Measurements from ENCODE around the gene ARPC2. TPM values are rescaled to one million over a fixed set of nuclear protein-coding genes. Genes with fewer than 3 reads are reported as not detected.
A peak's percentile ranks its signal among the peaks of the same experiment; 100 is the strongest.

Gene ARPC2
- total and polyA plus RNA-seq, 2 of the 13 experiments (the other 11 are each of a cell fraction or from before 2014, with no cell fraction given), result 168 to 303 TPM

DNA sequence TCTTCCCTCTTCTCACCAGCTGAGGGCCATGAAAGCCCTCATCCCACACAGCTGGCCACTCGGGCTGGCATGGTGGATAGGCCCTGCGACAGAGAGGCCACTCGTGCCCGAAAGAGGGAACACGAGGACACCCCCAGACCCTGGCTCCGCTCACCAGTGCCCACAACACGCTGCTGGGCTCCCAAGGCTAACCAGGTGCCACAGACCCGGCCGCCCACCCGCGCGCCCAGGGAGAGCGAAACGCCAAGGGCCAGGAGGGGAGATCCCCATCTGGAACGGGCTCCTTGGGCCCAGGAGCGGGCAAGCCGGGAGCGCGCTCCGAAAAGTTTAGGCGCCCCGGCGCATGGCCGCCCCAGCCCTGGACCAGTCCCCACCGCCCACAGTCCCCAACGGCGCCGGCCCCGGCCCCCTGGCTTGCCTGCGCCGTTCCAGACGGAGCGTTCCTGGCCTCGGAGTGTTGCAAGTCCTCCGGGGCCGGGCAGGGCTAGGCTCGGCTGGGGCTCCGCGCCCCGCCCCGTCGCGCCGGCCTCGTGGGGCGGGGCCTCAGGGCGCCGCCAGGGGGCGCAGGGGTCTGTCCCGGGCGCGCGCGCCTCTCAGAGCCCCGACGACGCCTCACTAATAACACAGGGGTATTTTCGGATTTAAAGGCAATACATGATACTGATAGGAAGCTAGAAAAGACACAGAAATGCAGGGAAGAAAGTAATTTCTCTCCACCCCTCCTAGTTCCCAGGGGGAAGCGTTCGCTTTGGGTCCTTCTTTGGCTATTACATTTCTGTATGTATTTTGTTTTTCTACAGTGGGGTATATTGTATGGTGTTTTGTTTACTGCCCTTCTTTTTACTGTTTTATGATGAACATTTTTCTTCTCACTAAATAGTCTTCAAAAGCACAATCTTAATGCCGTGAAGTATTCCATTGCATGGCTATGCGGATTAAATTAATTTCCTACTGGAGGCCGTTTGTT, 75.3 kb downstream of the ARPC2 start, which contains the start of gene TMBIM1 (continued):
- TF ChIP-seq YY1 (IDR thresholded peaks at IDR 0.05; ENCODE audit: insufficient read depth, insufficient replicate concordance, low read depth, low read length), result peak; percentile 78
- TF ChIP-seq ZBTB21 (CRISPR knock-in tag; IDR thresholded peaks at IDR 0.05), result no peak
- TF ChIP-seq NR2F2 (IDR thresholded peaks at IDR 0.05; ENCODE audit: borderline replicate concordance, low read depth), result peak; percentile 2; the same call in 1 of the 2 replicates
- TF ChIP-seq ZNF296 (CRISPR knock-in tag; conservative IDR thresholded peaks at IDR 0.05), result peak; percentile 84; the same call in 1 of the 2 replicates
- TF ChIP-seq, protein P1, sequence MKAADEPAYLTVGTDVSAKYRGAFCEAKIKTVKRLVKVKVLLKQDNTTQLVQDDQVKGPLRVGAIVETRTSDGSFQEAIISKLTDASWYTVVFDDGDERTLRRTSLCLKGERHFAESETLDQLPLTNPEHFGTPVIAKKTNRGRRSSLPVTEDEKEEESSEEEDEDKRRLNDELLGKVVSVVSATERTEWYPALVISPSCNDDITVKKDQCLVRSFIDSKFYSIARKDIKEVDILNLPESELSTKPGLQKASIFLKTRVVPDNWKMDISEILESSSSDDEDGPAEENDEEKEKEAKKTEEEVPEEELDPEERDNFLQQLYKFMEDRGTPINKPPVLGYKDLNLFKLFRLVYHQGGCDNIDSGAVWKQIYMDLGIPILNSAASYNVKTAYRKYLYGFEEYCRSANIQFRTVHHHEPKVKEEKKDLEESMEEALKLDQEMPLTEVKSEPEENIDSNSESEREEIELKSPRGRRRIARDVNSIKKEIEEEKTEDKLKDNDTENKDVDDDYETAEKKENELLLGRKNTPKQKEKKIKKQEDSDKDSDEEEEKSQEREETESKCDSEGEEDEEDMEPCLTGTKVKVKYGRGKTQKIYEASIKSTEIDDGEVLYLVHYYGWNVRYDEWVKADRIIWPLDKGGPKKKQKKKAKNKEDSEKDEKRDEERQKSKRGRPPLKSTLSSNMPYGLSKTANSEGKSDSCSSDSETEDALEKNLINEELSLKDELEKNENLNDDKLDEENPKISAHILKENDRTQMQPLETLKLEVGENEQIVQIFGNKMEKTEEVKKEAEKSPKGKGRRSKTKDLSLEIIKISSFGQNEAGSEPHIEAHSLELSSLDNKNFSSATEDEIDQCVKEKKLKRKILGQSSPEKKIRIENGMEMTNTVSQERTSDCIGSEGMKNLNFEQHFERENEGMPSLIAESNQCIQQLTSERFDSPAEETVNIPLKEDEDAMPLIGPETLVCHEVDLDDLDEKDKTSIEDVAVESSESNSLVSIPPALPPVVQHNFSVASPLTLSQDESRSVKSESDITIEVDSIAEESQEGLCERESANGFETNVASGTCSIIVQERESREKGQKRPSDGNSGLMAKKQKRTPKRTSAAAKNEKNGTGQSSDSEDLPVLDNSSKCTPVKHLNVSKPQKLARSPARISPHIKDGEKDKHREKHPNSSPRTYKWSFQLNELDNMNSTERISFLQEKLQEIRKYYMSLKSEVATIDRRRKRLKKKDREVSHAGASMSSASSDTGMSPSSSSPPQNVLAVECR (CRISPR knock-in tag; IDR thresholded peaks at IDR 0.05; ENCODE audit: borderline replicate concordance), result peak; percentile 78; the same call in 1 of the 2 replicates
- TF ChIP-seq HNRNPL (IDR thresholded peaks at IDR 0.05; ENCODE audit: low read depth, low read length), result peak; percentile 93
- TF ChIP-seq ZNF337 (CRISPR knock-in tag; IDR thresholded peaks at IDR 0.05; ENCODE audit: borderline replicate concordance, low read depth), result 0 out of 2 replicates have a peak, but pooled peaks have one; percentile 65
- 0 out of 2 replicates have a peak, but pooled peaks have one; percentile 75 for TF ChIP-seq ZNF317 (CRISPR knock-in tag; IDR thresholded peaks at IDR 0.05)
- TF ChIP-seq RBFOX2 (IDR thresholded peaks at IDR 0.05; ENCODE audit: low read depth, low read length), result peak; percentile 95
- TF ChIP-seq ZNF430 (CRISPR knock-in tag; IDR thresholded peaks at IDR 0.05), result 0 out of 2 replicates have a peak, but pooled peaks have one; percentile 90
- TF ChIP-seq, protein P2, sequence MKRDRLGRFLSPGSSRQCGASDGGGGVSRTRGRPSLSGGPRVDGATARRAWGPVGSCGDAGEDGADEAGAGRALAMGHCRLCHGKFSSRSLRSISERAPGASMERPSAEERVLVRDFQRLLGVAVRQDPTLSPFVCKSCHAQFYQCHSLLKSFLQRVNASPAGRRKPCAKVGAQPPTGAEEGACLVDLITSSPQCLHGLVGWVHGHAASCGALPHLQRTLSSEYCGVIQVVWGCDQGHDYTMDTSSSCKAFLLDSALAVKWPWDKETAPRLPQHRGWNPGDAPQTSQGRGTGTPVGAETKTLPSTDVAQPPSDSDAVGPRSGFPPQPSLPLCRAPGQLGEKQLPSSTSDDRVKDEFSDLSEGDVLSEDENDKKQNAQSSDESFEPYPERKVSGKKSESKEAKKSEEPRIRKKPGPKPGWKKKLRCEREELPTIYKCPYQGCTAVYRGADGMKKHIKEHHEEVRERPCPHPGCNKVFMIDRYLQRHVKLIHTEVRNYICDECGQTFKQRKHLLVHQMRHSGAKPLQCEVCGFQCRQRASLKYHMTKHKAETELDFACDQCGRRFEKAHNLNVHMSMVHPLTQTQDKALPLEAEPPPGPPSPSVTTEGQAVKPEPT (CRISPR knock-in tag; IDR thresholded peaks at IDR 0.05; ENCODE audit: low read depth), result peak; percentile 34; the same call in 1 of the 2 replicates
- TF ChIP-seq ZNF251 (CRISPR knock-in tag; IDR thresholded peaks at IDR 0.05), result 0 out of 2 replicates have a peak, but pooled peaks have one; percentile 45
- TF ChIP-seq, protein P3, sequence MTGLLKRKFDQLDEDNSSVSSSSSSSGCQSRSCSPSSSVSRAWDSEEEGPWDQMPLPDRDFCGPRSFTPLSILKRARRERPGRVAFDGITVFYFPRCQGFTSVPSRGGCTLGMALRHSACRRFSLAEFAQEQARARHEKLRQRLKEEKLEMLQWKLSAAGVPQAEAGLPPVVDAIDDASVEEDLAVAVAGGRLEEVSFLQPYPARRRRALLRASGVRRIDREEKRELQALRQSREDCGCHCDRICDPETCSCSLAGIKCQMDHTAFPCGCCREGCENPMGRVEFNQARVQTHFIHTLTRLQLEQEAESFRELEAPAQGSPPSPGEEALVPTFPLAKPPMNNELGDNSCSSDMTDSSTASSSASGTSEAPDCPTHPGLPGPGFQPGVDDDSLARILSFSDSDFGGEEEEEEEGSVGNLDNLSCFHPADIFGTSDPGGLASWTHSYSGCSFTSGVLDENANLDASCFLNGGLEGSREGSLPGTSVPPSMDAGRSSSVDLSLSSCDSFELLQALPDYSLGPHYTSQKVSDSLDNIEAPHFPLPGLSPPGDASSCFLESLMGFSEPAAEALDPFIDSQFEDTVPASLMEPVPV (CRISPR knock-in tag; IDR thresholded peaks at IDR 0.05), result no peak; the same call in 1 of the 2 replicates
- TF ChIP-seq, protein P4, sequence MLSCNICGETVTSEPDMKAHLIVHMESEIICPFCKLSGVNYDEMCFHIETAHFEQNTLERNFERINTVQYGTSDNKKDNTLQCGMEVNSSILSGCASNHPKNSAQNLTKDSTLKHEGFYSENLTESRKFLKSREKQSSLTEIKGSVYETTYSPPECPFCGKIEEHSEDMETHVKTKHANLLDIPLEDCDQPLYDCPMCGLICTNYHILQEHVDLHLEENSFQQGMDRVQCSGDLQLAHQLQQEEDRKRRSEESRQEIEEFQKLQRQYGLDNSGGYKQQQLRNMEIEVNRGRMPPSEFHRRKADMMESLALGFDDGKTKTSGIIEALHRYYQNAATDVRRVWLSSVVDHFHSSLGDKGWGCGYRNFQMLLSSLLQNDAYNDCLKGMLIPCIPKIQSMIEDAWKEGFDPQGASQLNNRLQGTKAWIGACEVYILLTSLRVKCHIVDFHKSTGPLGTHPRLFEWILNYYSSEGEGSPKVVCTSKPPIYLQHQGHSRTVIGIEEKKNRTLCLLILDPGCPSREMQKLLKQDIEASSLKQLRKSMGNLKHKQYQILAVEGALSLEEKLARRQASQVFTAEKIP (CRISPR knock-in tag; IDR thresholded peaks at IDR 0.05; ENCODE audit: borderline replicate concordance), result no peak
- peak; percentile 84 for TF ChIP-seq KDM5B (CRISPR knock-in tag; IDR thresholded peaks at IDR 0.05; ENCODE audit: borderline replicate concordance)
- no peak for TF ChIP-seq ZKSCAN1 (IDR thresholded peaks at IDR 0.05; ENCODE audit: low read length)
- peak; percentile 6; the same call in 1 of the 2 replicates for TF ChIP-seq RFX1 (IDR thresholded peaks at IDR 0.05)
- peak; percentile 41; the same call in 1 of the 2 replicates for TF ChIP-seq SP5 (CRISPR knock-in tag; IDR thresholded peaks at IDR 0.05; ENCODE audit: borderline replicate concordance, low read depth)
